Right atrium auricular region (tissue), 2 donors: ENCODE data around the gene LSM6. TPM values are rescaled to one million over a fixed set of nuclear protein-coding genes. Genes with fewer than 3 reads are reported as not detected.

Experiments
- DNase-seq: peaks from one replicate; pipeline ENCODE4 v3.0.0-alpha.2; 2019; ENCODE audit warnings: low spot score
- H3K27ac ChIP-seq, 2 donors: fragments of 200-600 bp; sonication (generic); 1 replicate in 1 of 2; 2 replicates in 1 of 2; pipeline ENCODE4 v1.5.1; 2016 to 2019
- H3K27me3 ChIP-seq, 2 donors: fragments of 200-600 bp; sonication (generic); one replicate each; pipeline versions ENCODE4 v1.5.1 to v1.6.0; 2017 to 2019
- H3K36me3 ChIP-seq: fragments of 200-600 bp; sonication (generic); one replicate; pipeline ENCODE4 v1.5.1; 2016
- H3K4me1 ChIP-seq, 2 donors: fragments of 200-600 bp; sonication (generic); one replicate each; pipeline versions ENCODE4 v1.5.1 to v1.6.0; 2017 to 2019
- H3K4me3 ChIP-seq, 2 donors: fragments of 200-600 bp; sonication (generic); 1 replicate in 1 of 2; 2 replicates in 1 of 2; pipeline ENCODE4 v1.5.1; 2017 to 2019; ENCODE audit warnings: mild to moderate bottlenecking in 1 of 2, moderate library complexity in 1 of 2
- H3K9me3 ChIP-seq, 2 donors: fragments of 200-600 bp; sonication (generic); one replicate each; pipeline ENCODE4 v1.5.1; 2019
- total RNA-seq, 2 donors: library from RNA; depleted of rRNA; stranded (reverse); fragments of >200 nt; gene quantifications; one replicate each; pipeline ENCODE4 v1.1.0, GENCODE V29; 2016
- TF ChIP-seq, protein P1 (sequence below), 2 donors: fragments of 200-600 bp; sonication (generic); IDR thresholded peaks; one replicate each; pipeline ENCODE4 v1.5.1; 2019; ENCODE audit warnings: antibody characterized with exemption in 2 of 2

The LSM6 gene
- total RNA-seq, 2 donors from 2014 or later, result 15.0 TPM

DNA sequence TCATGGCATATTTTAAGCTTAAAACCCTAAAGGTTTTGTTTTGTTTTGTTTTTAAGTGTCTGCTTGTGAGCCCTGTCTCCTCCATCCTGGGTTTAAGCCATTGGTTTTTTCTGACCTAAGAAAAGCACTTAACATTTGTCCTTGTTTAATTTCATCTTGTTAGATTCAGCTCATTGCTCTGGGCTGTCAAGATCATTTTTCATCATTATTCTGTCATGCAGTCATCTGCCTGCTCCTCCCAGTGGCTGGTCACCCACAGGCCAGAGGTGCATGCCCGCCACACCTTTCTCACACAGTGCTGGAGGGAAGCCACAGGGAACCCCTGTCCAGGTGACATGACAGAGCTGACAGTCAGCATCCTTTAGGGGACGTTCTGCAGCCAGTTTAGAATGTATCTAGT lies 27.1 kb downstream of the LSM6 start:
- no peak overlapping the region for H3K4me3 ChIP-seq
- no peaks in the 10 kb centered on the region for H3K4me1 ChIP-seq
- no peak overlapping the region for H3K27ac ChIP-seq
- no peaks in the 10 kb centered on the region for H3K9me3 ChIP-seq
- no peaks in the 10 kb centered on the region for H3K27me3 ChIP-seq
- H3K36me3 ChIP-seq, result no peaks in the 10 kb centered on the region
- DNase-seq, result no peak
- TF ChIP-seq, protein P1, sequence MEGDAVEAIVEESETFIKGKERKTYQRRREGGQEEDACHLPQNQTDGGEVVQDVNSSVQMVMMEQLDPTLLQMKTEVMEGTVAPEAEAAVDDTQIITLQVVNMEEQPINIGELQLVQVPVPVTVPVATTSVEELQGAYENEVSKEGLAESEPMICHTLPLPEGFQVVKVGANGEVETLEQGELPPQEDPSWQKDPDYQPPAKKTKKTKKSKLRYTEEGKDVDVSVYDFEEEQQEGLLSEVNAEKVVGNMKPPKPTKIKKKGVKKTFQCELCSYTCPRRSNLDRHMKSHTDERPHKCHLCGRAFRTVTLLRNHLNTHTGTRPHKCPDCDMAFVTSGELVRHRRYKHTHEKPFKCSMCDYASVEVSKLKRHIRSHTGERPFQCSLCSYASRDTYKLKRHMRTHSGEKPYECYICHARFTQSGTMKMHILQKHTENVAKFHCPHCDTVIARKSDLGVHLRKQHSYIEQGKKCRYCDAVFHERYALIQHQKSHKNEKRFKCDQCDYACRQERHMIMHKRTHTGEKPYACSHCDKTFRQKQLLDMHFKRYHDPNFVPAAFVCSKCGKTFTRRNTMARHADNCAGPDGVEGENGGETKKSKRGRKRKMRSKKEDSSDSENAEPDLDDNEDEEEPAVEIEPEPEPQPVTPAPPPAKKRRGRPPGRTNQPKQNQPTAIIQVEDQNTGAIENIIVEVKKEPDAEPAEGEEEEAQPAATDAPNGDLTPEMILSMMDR (IDR thresholded peaks at IDR 0.05), result no peak

DNA sequence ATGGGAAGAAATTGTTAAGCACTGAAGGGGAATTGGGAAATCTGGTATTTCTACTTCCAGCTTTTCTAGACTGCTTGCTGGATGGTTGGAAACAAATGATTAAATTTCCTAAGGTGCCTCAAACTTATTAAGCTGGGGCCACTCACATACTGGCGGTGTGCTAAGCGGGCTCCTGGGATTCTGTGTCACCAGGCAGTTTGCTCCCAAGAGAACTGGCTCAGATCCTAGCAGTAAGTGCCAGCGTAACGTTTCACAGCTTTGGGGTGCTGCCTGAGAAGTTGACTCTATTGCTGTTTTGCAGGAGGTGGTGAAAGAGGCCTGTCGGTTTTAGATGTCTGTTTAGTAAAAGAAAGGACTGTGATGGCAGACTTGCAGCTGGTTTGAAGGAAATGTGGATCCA lies 31.9 kb downstream of the LSM6 start:
- TF ChIP-seq, protein P1 (IDR thresholded peaks at IDR 0.05), result no peak
- no peak overlapping the region for H3K4me3 ChIP-seq
- H3K4me1 ChIP-seq, result no peaks in the 10 kb centered on the region
- no peak for DNase-seq
- no peaks in the 10 kb centered on the region for H3K27me3 ChIP-seq
- H3K9me3 ChIP-seq, result no peaks in the 10 kb centered on the region
- no peak overlapping the region for H3K27ac ChIP-seq
- H3K36me3 ChIP-seq, result no peaks in the 10 kb centered on the region

DNA sequence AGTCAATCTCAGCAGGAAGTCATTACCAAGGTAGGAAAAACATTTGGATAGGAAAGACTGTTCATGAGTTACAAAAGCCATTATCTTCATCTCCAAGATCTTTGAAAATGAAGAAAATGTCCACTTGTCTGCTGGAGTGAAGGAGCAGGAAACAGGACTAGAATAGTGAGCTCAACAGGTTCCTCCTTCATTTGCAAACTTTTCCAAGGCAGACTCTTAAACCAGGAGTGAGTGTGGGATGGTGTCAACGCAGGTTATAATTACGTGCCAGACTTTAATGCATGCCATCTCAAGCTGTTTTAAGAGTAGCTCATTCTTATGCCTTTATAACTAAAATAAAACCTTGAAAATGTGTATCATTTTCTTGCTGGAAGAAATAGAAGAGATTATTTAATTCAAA lies 35.4 kb downstream of the LSM6 start:
- Histone ChIP-seq H3K4me3 (no peak overlapping the region), H3K9me3 (no peaks in the 10 kb centered on the region), H3K4me1 (no peaks in the 10 kb centered on the region), H3K27ac (no peak overlapping the region), H3K36me3 (no peaks in the 10 kb centered on the region), H3K27me3 (no peaks in the 10 kb centered on the region)
- no peak for DNase-seq
- TF ChIP-seq, protein P1 (IDR thresholded peaks at IDR 0.05), result no peak

DNA sequence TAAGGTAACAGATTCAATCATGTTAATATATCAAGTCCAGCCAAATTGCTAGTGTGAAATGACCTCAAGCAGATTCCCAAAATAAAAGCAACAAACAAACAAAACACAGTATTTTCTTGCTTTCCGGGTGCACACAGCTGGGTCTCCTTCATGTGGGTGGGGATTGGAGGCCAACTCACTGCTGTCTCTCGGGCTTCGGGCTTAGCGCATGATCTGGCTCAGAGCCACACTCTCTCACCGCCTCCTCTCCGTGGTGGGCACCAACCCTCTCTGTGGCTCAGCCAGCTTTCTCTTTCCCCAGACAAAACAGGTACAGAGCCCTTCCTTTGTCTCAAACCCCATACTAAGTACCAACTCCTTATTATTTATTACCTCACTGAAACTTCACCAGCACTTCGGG lies 35.9 kb downstream of the LSM6 start:
- Histone ChIP-seq H3K9me3 (no peaks in the 10 kb centered on the region), H3K4me3 (no peak overlapping the region), H3K36me3 (no peaks in the 10 kb centered on the region), H3K27ac (no peak overlapping the region), H3K4me1 (no peaks in the 10 kb centered on the region), H3K27me3 (no peaks in the 10 kb centered on the region)
- TF ChIP-seq, protein P1 (IDR thresholded peaks at IDR 0.05), result no peak
- no peak for DNase-seq

DNA sequence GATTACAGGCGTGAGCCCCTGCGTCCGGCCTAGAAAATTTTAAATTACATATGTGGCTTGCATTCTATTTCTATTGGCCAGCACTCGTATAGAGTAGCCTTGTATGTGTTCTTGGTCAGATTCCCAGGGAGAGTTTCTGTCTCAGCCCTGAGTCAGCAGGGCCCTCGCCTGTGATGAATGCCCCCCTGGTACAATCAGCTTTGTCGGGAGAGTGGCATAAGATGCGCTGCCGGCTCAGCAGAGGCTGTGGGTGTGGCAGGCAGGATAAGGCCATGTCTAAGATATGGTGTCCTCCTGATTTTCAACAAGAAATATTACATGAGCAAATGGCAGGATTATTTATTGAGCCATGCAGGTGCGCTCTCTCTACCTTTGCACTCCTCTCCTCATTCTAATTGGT lies 37.3 kb downstream of the LSM6 start:
- H3K9me3 ChIP-seq, result no peaks in the 10 kb centered on the region
- no peak for DNase-seq
- H3K4me1 ChIP-seq, result no peaks in the 10 kb centered on the region
- no peak overlapping the region for H3K27ac ChIP-seq
- TF ChIP-seq, protein P1 (IDR thresholded peaks at IDR 0.05), result no peak
- no peak overlapping the region for H3K4me3 ChIP-seq
- no peaks in the 10 kb centered on the region for H3K27me3 ChIP-seq
- H3K36me3 ChIP-seq, result no peaks in the 10 kb centered on the region

DNA sequence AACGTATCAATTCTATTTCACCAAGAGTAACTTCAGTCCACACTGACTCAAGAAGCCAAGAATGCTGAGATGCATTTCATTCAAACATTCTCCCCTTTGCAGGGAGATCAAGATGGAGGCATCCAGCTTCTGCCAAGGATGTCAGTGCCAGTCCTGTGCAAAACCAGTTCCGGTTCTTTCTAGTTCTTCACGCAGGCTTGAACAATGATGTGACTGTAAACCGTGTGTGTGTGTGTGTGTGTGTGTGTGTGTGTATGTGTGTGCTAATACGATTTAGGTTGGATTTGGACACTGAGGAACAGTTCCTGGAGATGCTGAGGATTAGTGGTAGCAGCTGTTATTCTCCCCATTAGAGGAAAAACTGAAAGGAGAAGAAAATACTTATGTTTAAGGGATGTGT lies 38.7 kb downstream of the LSM6 start, which contains the start of gene REELD1:
REELD1 (plus strand) TSS at position 301 of the 400 bp plus-strand sequence. CDS start 2,415 bp downstream, outside the sequence.
- H3K4me1 ChIP-seq, result no peaks in the 10 kb centered on the region
- no peaks in the 10 kb centered on the region for H3K27me3 ChIP-seq
- no peak for DNase-seq
- no peaks in the 10 kb centered on the region for H3K9me3 ChIP-seq
- no peak within 1 kb of the TSS for H3K27ac ChIP-seq
- no peaks in the 10 kb centered on the region for H3K36me3 ChIP-seq
- no peak within 1 kb of the TSS for H3K4me3 ChIP-seq
- TF ChIP-seq, protein P1 (IDR thresholded peaks at IDR 0.05), result no peak
